GM06990 (cell line): ENCODE results near the gene MIS12.
A peak's percentile ranks its signal among the peaks of the same experiment; 100 is the strongest.

ENCODE experiments used
- DNase-seq: peaks from one replicate; pipeline ENCODE4 v3.0.0-alpha.2; 2011; ENCODE audit not compliant: insufficient read length; ENCODE audit errors: extremely low read depth
- H3K27me3 ChIP-seq: replicated peaks from 2 replicates; pipeline ENCODE4 v1.6.0; 2011; ENCODE audit warnings: low read length; ENCODE audit not compliant: control insufficient read depth, insufficient read depth
- H3K36me3 ChIP-seq: 2 replicates; pipeline ENCODE4 v1.5.1; 2011; ENCODE audit warnings: low read length; ENCODE audit not compliant: control insufficient read depth, insufficient read depth
- H3K4me3 ChIP-seq: replicated peaks from 2 replicates; pipeline ENCODE4 v1.5.1; 2011; ENCODE audit warnings: low read depth, mild to moderate bottlenecking, control low read depth, low read length
- TF ChIP-seq, protein P1 (sequence below): IDR thresholded peaks from 2 replicates; pipeline ENCODE4 v1.5.1; 2011; ENCODE audit warnings: low read length, control low read depth, mild to moderate bottlenecking, inconsistent platforms; ENCODE audit not compliant: insufficient read depth, poor library complexity, severe bottlenecking

Gene MIS12, protein sequence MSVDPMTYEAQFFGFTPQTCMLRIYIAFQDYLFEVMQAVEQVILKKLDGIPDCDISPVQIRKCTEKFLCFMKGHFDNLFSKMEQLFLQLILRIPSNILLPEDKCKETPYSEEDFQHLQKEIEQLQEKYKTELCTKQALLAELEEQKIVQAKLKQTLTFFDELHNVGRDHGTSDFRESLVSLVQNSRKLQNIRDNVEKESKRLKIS

DNA sequence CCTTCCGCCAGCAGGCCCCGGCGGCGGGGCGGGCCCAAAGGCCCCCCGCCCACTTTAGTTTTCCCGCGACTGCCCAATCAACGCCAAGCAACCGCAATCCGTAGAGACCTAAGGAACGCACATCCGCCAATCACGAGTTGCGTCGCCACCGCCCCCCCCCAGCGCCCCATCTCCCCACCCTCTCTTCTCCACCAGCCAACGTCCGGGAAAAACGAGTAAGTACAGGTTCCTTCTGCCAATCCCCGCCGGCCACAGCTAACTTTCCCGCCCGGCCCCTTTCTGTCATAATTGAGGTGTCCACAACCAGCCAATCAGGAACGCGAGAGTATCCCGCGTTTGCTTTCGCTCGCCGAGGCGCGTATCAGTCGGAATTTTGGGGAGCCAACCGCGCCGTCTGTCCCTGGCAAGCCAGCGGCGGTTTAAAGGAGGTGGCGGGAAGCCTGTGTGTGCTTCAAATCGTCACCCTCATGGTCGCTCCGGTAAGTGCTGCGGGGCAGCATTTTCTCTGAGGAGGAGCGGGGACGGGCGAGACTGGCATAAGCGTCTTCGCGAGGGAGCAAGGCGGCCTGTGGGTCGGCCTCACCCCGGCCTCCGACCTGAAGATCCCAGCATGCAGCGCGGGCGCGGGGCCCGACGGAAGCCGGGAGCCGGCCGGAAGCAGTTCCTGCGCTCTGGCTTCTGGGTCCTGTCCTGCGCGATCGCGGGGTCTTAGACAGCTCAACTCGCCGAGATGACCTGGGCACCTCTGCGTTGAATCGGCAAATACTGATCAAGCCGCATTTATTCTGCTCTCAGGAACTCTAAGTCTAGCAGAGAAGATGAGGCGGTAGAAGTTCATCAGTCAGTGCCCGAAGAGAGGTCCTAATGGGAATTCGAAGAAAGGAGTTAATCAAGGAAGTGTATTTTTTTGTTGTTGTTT, at the start of gene MIS12:
Gene MIS12, plus strand, starts transcription at position 361 of the 919 bp plus-strand sequence. CDS start 2,297 bp downstream, outside the sequence.
- peak; percentile 100 for DNase-seq
- H3K36me3 ChIP-seq: peaks cover 10% of the 10 kb centered on the region
- TF ChIP-seq, protein P1, sequence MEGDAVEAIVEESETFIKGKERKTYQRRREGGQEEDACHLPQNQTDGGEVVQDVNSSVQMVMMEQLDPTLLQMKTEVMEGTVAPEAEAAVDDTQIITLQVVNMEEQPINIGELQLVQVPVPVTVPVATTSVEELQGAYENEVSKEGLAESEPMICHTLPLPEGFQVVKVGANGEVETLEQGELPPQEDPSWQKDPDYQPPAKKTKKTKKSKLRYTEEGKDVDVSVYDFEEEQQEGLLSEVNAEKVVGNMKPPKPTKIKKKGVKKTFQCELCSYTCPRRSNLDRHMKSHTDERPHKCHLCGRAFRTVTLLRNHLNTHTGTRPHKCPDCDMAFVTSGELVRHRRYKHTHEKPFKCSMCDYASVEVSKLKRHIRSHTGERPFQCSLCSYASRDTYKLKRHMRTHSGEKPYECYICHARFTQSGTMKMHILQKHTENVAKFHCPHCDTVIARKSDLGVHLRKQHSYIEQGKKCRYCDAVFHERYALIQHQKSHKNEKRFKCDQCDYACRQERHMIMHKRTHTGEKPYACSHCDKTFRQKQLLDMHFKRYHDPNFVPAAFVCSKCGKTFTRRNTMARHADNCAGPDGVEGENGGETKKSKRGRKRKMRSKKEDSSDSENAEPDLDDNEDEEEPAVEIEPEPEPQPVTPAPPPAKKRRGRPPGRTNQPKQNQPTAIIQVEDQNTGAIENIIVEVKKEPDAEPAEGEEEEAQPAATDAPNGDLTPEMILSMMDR: no peak

DNA sequence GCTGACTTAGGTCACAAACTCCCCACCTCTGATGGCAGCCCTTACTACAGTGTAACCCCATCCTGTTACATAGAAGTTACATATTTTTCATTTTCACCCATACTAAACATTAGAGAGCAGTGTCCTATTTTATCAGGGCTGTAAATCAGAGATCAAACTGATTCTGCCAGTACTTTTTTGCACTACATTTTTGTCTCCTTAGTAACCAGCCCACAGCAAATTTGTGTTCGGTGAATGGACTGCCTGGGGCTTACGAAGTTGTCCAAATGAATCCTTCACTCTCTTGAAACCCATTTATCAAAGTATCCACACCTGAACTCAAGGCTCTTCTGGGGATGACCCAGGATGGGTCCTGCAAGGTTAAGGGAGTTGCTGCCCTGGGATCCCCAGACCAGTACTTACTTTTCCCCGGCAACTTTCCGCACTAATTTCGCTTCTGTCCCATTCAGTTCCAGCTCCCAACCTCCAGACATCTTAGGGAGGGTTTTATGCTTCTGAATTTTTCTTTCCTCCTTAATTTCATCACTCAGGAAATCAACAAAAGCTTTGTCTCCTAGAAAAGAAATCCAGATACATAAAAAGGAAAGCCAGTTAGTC, 48.5 kb upstream of the MIS12 start:
- no peak for DNase-seq
- TF ChIP-seq, protein P1: no peak
- Histone ChIP-seq H3K4me3 (peak overlapping the region; percentile 85), H3K36me3 (peaks cover 19% of the 10 kb centered on the region), H3K27me3 (no peaks in the 10 kb centered on the region)

More for the DNA sequence above, at the start of gene MIS12:
- Histone ChIP-seq H3K4me3 (peak within 1 kb of the TSS; percentile 99), H3K27me3 (no peaks in the 10 kb centered on the region)

DNA sequence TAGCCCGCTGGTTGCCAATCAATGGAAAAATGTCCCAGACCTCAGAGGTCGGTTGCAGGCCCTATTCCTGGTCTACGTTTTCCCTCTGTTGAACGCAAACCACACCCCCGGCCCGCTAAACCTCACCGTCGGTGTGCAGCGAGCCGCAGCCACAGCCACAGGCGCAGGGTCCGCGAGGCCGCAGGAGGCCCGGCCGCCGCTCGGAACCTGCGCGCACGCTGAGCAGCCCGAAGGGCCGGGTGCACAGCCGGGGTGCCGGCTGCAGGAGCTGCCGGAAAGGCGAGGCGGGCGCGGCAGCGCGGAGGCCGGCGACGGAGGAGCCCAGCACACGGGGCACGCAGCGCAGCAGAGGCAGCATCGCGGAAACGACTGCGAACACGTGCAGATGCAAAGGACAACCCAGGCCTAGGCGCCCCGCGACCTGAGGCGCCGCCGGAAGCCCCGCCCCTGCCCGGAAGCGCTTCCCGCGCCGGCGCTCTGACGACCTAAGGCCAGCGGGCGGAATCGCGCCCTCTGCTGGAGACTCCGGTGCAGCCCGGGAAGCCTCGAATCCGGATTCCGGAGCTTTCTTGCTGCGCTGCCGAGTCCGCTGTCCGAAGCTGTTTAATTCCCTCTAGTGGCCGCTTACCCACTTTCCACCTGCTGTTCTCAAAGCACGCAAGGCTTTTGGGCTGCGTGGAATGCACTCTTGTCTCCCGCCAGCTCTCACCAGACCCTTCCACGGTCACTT, 47.5 kb upstream of the MIS12 start, which contains the start of gene C1QBP:
Gene C1QBP, minus strand, starts transcription at position 440 of the 730 bp plus-strand sequence. Its CDS starts 82 bp downstream, at position 358.
- TF ChIP-seq, protein P1: peak; percentile 94
- peaks cover 13% of the 10 kb centered on the region for H3K36me3 ChIP-seq

DNA sequence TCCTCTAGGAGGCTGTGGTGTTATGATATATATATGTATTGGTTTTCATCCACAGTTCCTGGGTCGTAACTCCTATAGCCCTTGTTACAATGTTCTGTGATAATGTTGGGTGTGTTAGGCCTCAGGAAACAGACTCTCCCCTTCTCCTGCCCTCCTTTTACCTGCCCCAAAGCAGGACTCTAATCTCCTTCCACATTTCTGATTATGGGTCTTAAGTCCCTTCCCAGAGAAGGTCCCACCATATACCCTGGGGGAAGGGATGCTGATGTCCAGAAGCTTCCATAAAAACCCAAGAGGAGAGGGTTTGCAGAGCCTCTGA, 47.0 kb upstream of the MIS12 start:
- TF ChIP-seq, protein P1: no peak
- no peak for DNase-seq
- Histone ChIP-seq H3K4me3 (peak overlapping the region; percentile 35), H3K27me3 (no peaks in the 10 kb centered on the region), H3K36me3 (peaks cover 11% of the 10 kb centered on the region)

More for the DNA sequence above, 47.5 kb upstream of the MIS12 start, which contains the start of gene C1QBP:
- H3K4me3 ChIP-seq: peak within 1 kb of the TSS; percentile 85
- H3K27me3 ChIP-seq: no peaks in the 10 kb centered on the region
- DNase-seq: peak; percentile 97

DNA sequence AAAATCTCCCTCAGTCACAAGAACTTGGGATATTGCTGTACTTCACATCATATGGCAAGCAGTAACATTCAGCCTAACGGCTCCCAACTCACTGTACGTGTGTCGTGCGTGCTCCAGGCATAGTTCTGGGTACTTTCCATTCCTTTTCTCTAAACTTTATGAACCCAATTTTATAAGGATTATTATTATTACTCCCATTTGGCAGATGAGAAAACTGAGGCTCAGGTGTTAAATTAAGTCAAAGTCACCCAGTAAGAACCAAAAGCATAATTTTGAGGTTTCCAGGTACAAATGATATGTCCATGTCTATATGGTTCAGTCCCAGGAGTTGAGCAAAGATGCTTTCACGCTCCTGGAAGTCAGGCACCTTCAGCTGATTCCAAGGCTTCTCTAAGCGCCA, 42.6 kb upstream of the MIS12 start:
- H3K36me3 ChIP-seq: peaks cover 13% of the 10 kb centered on the region
- no peaks in the 10 kb centered on the region for H3K27me3 ChIP-seq
- H3K4me3 ChIP-seq: no peak overlapping the region
- DNase-seq: no peak
- TF ChIP-seq, protein P1: no peak
